ENCODE data around the gene DVL1. TPM values are rescaled to one million over a fixed set of nuclear protein-coding genes. Genes with fewer than 3 reads are reported as not detected.

The DVL1 gene
- total RNA-seq, 6 donors from 2014 or later: 71.8 to 205 (median 90.6) TPM

DNA sequence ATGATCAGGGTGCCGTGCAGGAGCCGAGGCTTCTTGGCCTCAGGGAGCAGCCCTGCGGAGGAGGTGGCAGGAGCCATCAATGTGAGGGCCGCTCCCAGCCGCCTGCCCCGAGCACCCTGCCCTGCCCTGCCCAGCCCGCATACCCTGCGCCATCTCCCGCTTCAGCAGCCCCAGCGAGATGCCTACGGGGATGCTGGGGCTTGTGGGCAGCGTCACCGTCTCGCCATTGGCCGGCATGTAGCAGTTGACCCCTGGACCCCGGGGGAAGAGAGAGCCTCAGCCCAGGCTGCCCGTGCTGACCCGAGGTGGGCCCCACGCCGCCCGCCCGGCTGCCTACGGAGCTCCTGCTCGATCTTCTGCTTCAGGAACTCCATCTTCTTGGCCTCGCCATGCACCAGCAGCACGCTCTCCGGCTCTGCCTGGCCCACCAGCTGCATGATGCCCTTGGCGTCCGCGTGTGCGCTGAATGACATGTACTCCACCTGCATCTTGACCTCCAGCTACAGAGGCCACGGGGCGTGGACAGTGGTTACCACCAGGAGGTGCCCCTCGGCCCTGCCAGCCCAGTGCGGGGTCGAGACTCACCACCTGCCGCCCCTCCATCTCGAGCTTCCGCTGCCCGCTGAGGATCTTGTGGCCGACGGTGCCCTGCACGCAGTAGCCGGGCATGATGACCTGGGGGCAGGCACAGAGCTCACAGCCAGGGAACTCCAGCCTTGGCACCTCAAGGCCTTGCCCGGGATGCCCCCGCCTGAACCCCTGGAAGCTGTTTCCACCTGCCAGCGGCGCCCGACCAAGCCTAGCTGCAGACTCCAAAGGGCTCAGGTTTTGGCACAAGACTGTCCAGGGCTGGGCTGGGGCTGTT is 36.5 kb downstream of the DVL1 start:
- DNase-seq: peak in 1 of 2 donors; percentile 80

DNA sequence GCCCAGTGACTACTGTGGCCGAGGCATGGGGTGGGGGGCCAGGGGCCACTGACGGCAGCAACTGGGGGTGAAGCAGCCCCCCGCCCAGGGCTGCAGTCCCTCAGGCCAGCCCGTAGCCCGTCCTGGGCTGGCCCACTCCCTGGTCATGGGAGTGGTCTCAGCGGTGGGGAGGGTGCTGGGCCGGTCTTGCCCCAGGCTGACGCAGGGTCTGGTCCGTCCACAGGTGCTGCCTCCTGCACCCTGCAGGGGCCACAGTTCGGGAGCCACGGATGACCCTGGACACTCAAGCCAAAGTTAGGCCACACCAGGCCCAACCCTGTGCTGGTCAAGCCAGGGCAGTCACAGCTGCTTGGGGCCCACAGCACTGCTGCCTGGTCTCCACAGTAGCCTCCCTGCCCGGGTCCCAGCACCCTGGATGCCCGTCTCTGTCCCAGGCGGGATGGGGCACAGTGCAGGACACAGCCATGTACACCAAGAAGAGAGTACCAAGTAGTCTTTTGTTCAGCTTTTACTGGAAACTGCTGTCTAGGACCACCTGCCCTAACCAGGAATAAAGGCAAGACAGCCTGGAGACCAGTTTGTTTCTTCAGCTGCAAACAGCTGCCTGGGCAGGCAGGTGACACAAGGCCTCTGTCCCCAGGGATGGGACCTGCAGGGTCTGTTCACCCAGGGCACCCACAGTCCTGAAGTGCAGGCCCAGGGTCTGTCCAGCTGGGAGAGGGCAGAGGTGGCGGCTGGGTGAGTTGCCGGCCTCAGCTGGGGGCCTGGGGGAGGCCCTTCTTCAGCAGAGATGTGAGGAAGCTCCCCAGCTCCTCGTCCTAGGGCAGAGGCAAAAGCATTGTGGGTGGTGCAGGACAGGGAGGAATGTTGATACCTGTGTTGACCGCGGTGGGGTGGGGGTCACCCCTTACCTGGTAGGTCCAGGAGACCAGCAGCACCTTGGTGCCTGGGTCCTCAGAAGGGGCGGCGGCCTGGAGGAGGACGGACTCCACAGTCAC is 37.8 kb downstream of the DVL1 start:
- Histone ChIP-seq H3K9me3 (no peaks in the 10 kb centered on the region), H3K27me3 (no peaks in the 10 kb centered on the region), H3K4me1 (peaks cover 15 to 29% (median 22%) of the 10 kb centered on the region in 4 donors), H3K4me3 (no peak overlapping the region), H3K27ac (no peak overlapping the region), H3K36me3 (peaks cover 19 to 61% (median 54%) of the 10 kb centered on the region in 4 donors)
- DNase-seq (peak in 1 of 2 donors; percentile 68), ATAC-seq (ENCODE audit: low FRiP score in 2 of 2) (no peak)
- TF ChIP-seq EP300 (IDR thresholded peaks at IDR 0.05) (no peak), POLR2AphosphoS5 (IDR thresholded peaks at IDR 0.05) (no peak), POLR2A (IDR thresholded peaks at IDR 0.05) (no peak)
- TF ChIP-seq, protein P1, sequence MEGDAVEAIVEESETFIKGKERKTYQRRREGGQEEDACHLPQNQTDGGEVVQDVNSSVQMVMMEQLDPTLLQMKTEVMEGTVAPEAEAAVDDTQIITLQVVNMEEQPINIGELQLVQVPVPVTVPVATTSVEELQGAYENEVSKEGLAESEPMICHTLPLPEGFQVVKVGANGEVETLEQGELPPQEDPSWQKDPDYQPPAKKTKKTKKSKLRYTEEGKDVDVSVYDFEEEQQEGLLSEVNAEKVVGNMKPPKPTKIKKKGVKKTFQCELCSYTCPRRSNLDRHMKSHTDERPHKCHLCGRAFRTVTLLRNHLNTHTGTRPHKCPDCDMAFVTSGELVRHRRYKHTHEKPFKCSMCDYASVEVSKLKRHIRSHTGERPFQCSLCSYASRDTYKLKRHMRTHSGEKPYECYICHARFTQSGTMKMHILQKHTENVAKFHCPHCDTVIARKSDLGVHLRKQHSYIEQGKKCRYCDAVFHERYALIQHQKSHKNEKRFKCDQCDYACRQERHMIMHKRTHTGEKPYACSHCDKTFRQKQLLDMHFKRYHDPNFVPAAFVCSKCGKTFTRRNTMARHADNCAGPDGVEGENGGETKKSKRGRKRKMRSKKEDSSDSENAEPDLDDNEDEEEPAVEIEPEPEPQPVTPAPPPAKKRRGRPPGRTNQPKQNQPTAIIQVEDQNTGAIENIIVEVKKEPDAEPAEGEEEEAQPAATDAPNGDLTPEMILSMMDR (IDR thresholded peaks at IDR 0.05): no peak
- WGBS, 2 donors: 90% methylated on average over 2 to 16 of the region's 22 CpGs

More for the DNA sequence above, 36.5 kb downstream of the DVL1 start:
- Histone ChIP-seq H3K4me1 (peaks cover 11 to 21% (median 14%) of the 10 kb centered on the region in 4 donors), H3K27me3 (no peaks in the 10 kb centered on the region), H3K27ac (no peak overlapping the region), H3K9me3 (no peaks in the 10 kb centered on the region), H3K4me3 (no peak overlapping the region), H3K36me3 (peaks cover 19 to 68% (median 54%) of the 10 kb centered on the region in 4 donors)
- ATAC-seq (ENCODE audit: low FRiP score in 2 of 2): no peak
- TF ChIP-seq POLR2AphosphoS5 (IDR thresholded peaks at IDR 0.05): no peak
- TF ChIP-seq, protein P1 (IDR thresholded peaks at IDR 0.05): no peak
- TF ChIP-seq POLR2A (IDR thresholded peaks at IDR 0.05): no peak
- no peak for TF ChIP-seq EP300 (IDR thresholded peaks at IDR 0.05)
- 93 to 95% methylated on average over 31 to 47 of the region's 49 CpGs for WGBS, 2 donors

DNA sequence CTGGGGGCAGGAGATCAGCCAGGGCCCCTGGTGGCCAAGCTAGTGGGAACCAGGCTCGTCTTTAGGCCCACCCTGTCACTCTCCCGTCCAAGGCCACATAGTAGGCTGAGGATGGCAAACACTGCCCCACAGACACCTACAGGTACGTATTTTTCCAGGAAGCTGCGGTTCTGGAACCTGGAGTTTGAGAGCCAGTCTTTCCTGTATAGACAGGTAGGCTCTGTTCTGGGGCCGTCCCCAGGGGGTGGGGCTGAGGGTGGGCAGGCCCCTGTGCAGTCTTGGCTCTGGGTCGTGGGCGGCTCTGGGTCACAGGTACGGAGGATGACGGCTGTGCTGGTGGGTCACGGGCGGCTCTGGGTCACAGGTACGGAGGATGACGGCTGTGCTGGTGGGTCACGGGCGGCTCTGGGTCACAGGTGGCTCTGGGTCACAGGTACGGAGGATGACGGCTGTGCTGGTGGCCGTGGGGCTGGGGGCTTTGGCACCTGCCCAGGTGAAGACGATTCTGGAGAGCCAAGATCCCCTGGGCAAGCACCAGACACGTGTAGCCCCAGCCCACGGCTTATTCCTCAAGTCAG is 38.7 kb downstream of the DVL1 start:
- ATAC-seq (ENCODE audit: low FRiP score in 2 of 2) (no peak), DNase-seq (peak in 1 of 2 donors; percentile 79)
- H3K36me3 ChIP-seq: peaks cover 19 to 54% (median 52%) of the 10 kb centered on the region in 4 donors
- TF ChIP-seq, protein P1 (IDR thresholded peaks at IDR 0.05): no peak
- TF ChIP-seq POLR2AphosphoS5 (IDR thresholded peaks at IDR 0.05): no peak
- H3K4me3 ChIP-seq: no peak overlapping the region
- H3K27ac ChIP-seq: peak overlapping the region in 1 of 4 donors; percentile 4
- no peaks in the 10 kb centered on the region for H3K9me3 ChIP-seq
- 90 to 91% methylated on average over 17 to 20 of the region's 21 CpGs for WGBS, 2 donors
- H3K27me3 ChIP-seq: no peaks in the 10 kb centered on the region
- H3K4me1 ChIP-seq: peaks cover 23 to 37% (median 30%) of the 10 kb centered on the region in 4 donors

DNA sequence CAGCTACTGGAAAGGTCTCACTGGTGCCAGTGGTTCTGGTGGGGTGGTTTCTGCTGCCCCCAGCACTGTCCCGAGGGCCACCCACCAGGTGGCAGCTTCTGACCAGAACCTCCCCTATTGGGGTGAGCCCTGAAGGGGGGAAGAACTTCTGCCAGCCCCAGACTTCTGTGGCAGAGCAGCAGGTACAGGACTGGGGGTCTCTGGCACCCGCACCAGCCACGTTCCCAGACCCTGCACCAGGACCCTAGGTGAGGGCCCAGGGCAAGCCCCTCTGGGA is 39.2 kb downstream of the DVL1 start:
- peak in 1 of 2 donors; percentile 48 for DNase-seq
- H3K27me3 ChIP-seq: no peaks in the 10 kb centered on the region
- H3K4me3 ChIP-seq: no peak overlapping the region
- peak overlapping the region in 3 of 4 donors; percentile 4 to 94 (median 90) for H3K27ac ChIP-seq
- TF ChIP-seq, protein P1 (IDR thresholded peaks at IDR 0.05): no peak
- TF ChIP-seq POLR2A (IDR thresholded peaks at IDR 0.05): no peak
- TF ChIP-seq EP300 (IDR thresholded peaks at IDR 0.05): no peak
- TF ChIP-seq POLR2AphosphoS5 (IDR thresholded peaks at IDR 0.05): no peak
- H3K4me1 ChIP-seq: peaks cover 28 to 42% (median 35%) of the 10 kb centered on the region in 4 donors
- H3K36me3 ChIP-seq: peaks cover 19 to 50% (median 49%) of the 10 kb centered on the region in 4 donors
- H3K9me3 ChIP-seq: no peaks in the 10 kb centered on the region
- WGBS, 2 donors: 80% methylated on average over 3 of the region's 3 CpGs; no CpG with 5 or more reads in 1 of the 2 donors
- ATAC-seq (ENCODE audit: low FRiP score in 2 of 2): no peak

Data from upper lobe of left lung (tissue), 6 donors.